ENCODE results near the gene PSMA8. TPM values are rescaled to one million over a fixed set of nuclear protein-coding genes. Genes with fewer than 3 reads are reported as not detected.

Gene PSMA8
- total RNA-seq, 1 experiment from 2014 or later: not detected

DNA sequence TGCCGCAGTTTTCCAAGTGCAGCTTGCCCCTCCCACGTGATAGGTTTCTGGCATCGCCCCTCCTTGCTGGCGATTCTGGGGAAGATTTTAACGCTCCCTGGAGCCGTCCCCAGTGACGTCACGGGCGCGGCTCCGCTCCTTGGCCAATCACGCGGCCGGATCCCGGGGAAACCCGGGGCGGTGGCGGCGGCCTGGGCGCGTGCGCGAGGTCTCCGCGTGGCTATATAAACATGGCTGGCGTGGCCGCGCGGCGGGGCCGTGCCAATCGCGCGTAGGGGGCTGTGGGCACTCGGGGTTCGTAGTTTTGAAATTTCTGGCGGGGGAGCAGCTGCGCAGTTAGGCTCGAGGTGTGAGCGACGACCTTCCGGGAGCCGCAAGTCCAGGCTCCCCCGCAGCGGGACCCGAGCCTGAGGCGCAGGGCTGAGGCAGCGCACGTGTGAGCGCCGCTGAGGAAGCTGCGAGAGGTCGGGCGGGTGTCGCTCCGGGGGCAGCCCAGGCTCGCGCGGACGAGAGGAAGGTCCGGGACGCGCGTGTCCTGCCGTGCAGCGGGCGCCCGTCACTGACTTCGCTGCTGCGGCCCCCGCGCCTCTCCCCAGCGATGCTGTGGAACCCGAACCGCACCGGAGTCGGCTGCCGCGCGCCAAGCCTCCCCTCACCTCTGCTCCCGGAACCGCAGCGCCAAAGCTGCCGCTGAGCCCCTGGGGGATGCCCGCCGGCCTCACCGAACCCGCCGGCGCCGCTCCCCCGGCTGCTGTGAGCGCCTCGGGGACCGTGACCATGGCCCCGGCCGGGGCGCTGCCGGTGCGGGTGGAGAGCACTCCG, 92.8 kb downstream of the PSMA8 start, which contains the start of gene TAF4B:
TAF4B (plus strand) TSS at position 217 of the 822 bp plus-strand sequence; CDS start at position 706, 489 bp downstream.
- peak within 1 kb of the TSS; percentile 54 for H3K9ac ChIP-seq (ENCODE audit: extremely low read depth, insufficient read length, low read length)
- H2AFZ ChIP-seq (ENCODE audit: low read length): no peak within 1 kb of the TSS
- TF ChIP-seq, protein P1, sequence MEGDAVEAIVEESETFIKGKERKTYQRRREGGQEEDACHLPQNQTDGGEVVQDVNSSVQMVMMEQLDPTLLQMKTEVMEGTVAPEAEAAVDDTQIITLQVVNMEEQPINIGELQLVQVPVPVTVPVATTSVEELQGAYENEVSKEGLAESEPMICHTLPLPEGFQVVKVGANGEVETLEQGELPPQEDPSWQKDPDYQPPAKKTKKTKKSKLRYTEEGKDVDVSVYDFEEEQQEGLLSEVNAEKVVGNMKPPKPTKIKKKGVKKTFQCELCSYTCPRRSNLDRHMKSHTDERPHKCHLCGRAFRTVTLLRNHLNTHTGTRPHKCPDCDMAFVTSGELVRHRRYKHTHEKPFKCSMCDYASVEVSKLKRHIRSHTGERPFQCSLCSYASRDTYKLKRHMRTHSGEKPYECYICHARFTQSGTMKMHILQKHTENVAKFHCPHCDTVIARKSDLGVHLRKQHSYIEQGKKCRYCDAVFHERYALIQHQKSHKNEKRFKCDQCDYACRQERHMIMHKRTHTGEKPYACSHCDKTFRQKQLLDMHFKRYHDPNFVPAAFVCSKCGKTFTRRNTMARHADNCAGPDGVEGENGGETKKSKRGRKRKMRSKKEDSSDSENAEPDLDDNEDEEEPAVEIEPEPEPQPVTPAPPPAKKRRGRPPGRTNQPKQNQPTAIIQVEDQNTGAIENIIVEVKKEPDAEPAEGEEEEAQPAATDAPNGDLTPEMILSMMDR (conservative IDR thresholded peaks at IDR 0.05): no peak

More for the DNA sequence above, 92.8 kb downstream of the PSMA8 start, which contains the start of gene TAF4B:
- peak within 1 kb of the TSS; percentile 80; the same call in 1 of the 2 replicates for H3K14ac ChIP-seq (ENCODE audit: insufficient read depth, low read length)
- no peak within 1 kb of the TSS for H2BK5ac ChIP-seq (ENCODE audit: insufficient read length, low read length)
- H3K79me2 ChIP-seq (ENCODE audit: insufficient read depth, low read length): peaks cover 15% of the 10 kb centered on the region; the same call in 1 of the 2 replicates
- H3K27me3 ChIP-seq (ENCODE audit: insufficient read depth, low read length): no peaks in the 10 kb centered on the region
- no peak within 1 kb of the TSS for H2BK15ac ChIP-seq (ENCODE audit: low read depth, low read length)
- H3K18ac ChIP-seq (ENCODE audit: insufficient read length, low read depth, low read length): peak within 1 kb of the TSS; percentile 12
- peaks cover 5% of the 10 kb centered on the region for H3K23me2 ChIP-seq (ENCODE audit: insufficient read length, low read depth, low read length, poor library complexity, severe bottlenecking)
- H3K9me3 Mint-ChIP-seq: peaks cover 1 to 3% of the 10 kb centered on the region in 2 experiments
- H3K23ac ChIP-seq (ENCODE audit: insufficient read length, low read depth, low read length): no peak within 1 kb of the TSS
- peaks cover 4% of the 10 kb centered on the region for H4K20me1 ChIP-seq (ENCODE audit: control insufficient read depth, insufficient read depth, insufficient read length)
- no peak within 1 kb of the TSS for H2BK120ac ChIP-seq (ENCODE audit: low read depth, low read length, poor library complexity, severe bottlenecking)
- peaks cover 3 to 7% (median 6%) of the 10 kb centered on the region in 3 experiments for H3K36me3 Mint-ChIP-seq (ENCODE audit: insufficient read depth in 1 of 3, low read depth in 3 of 3)
- DNase-seq: peak; percentile 95
- peaks cover 6% of the 10 kb centered on the region for H3K79me1 ChIP-seq (ENCODE audit: insufficient read depth, low read depth, low read length, poor library complexity, severe bottlenecking)
- no peak within 1 kb of the TSS for H2BK20ac ChIP-seq (ENCODE audit: low read depth, low read length, poor library complexity, severe bottlenecking)
- H3K27ac Mint-ChIP-seq: peak within 1 kb of the TSS; percentile 74 to 98 (median 86); a peak in 6 of 7 replicates
- H3K56ac ChIP-seq (ENCODE audit: insufficient read length, low read depth, low read length): no peak within 1 kb of the TSS
- H4K8ac ChIP-seq (replicated peaks; ENCODE audit: insufficient read length, low read depth, low read length): no peak within 1 kb of the TSS
- no peaks in the 10 kb centered on the region for H3K9me3 ChIP-seq (ENCODE audit: control insufficient read depth, low read depth, low read length)
- H3T11ph ChIP-seq (ENCODE audit: low read length): no peak within 1 kb of the TSS
- no peak within 1 kb of the TSS for H4K5ac ChIP-seq (ENCODE audit: insufficient read length, low read depth, low read length)
- no peak within 1 kb of the TSS for H3K27ac ChIP-seq (ENCODE audit: insufficient read length, low read depth, low read length)
- no peak within 1 kb of the TSS for H2BK12ac ChIP-seq (ENCODE audit: insufficient read length, low read depth, low read length)
- peak within 1 kb of the TSS; percentile 67 for H3K4me2 ChIP-seq (ENCODE audit: insufficient read depth, insufficient read length, low read length)
- no peak within 1 kb of the TSS for H4K91ac ChIP-seq (ENCODE audit: insufficient read length, low read depth, low read length)
- H2AK5ac ChIP-seq (ENCODE audit: insufficient read length, low read length): no peak within 1 kb of the TSS
- peaks cover 2% of the 10 kb centered on the region; the same call in 1 of the 2 replicates for H3K27me3 Mint-ChIP-seq (ENCODE audit: low read depth)
- H3K4me1 Mint-ChIP-seq: peaks cover 36 to 39% of the 10 kb centered on the region in 2 experiments
- WGBS (ENCODE audit: extremely low coverage, insufficient read length, low lambda C conversion rate): no CpG with 5 or more reads among the region's 101 CpGs
- no peak within 1 kb of the TSS for H3K4ac ChIP-seq (ENCODE audit: low read depth, low read length)
- no peaks in the 10 kb centered on the region; the same call in 1 of the 2 replicates for H3K4me1 ChIP-seq (ENCODE audit: insufficient read depth, low read length)
- peak within 1 kb of the TSS; percentile 91 to 98 for H3K4me3 Mint-ChIP-seq

Data from H9 (cell line).